Neural cell (in vitro differentiated cells): ENCODE measurements around the gene KPNA4. TPM values are rescaled to one million over a fixed set of nuclear protein-coding genes. Genes with fewer than 3 reads are reported as not detected.
"Not testable (repeated sequence)": the region's sequence is repeated elsewhere in the genome, so short reads cannot be mapped to it uniquely, and the experiment has no call there.

Source experiments
- H2AFZ ChIP-seq: fragments of 200-600, 300-800 bp; sonication (generic), shearing (Covaris generic); 2 replicates; pipeline ENCODE4 v1.6.0; 2014; ENCODE audit warnings: low read depth, mild to moderate bottlenecking, antibody characterized with exemption, low read length, moderate library complexity
- H3F3A ChIP-seq: fragments of 200-600 bp; shearing (Covaris generic); 2 replicates; pipeline ENCODE4 v1.6.1; 2016; ENCODE audit warnings: mild to moderate bottlenecking, moderate library complexity, mixed read lengths, antibody characterized with exemption, low read length; ENCODE audit not compliant: insufficient read depth, poor library complexity, severe bottlenecking
- H3K27ac ChIP-seq: fragments of 200-600, 300-800 bp; sonication (generic), shearing (Covaris generic); 2 replicates; pipeline ENCODE4 v1.5.1; 2014; ENCODE audit warnings: mild to moderate bottlenecking, low read length, moderate library complexity
- H3K27me3 ChIP-seq: fragments of 300-800, 200-600 bp; sonication (generic), shearing (Covaris generic); 2 replicates; pipeline ENCODE4 v1.6.0; 2014; ENCODE audit warnings: mild to moderate bottlenecking, low read depth, low read length, moderate library complexity; ENCODE audit not compliant: insufficient read depth
- H3K36me3 ChIP-seq: fragments of 300-800, 200-600 bp; sonication (generic), shearing (Covaris generic); 2 replicates; pipeline ENCODE4 v1.5.1; 2014; ENCODE audit warnings: mild to moderate bottlenecking, antibody characterized with exemption, low read length, moderate library complexity; ENCODE audit not compliant: insufficient read depth
- H3K4me2 ChIP-seq: fragments of 300-800, 200-600 bp; sonication (generic), shearing (Covaris generic); 2 replicates; pipeline ENCODE4 v1.6.0; 2014; ENCODE audit warnings: mild to moderate bottlenecking, low read length
- H3K4me3 ChIP-seq: fragments of 300-800, 200-600 bp; sonication (generic), shearing (Covaris generic); 2 replicates; pipeline ENCODE4 v1.5.1; 2014; ENCODE audit warnings: mild to moderate bottlenecking, low read length, moderate library complexity
- H3K79me2 ChIP-seq: fragments of 200-600 bp; shearing (Covaris generic); replicated peaks from 2 replicates; pipeline ENCODE4 v1.6.0; 2014; ENCODE audit warnings: mild to moderate bottlenecking, low read length, moderate library complexity; ENCODE audit not compliant: insufficient read depth
- H3K9ac ChIP-seq: fragments of 300-800, 200-600 bp; sonication (generic), shearing (Covaris generic); 2 replicates; pipeline ENCODE4 v1.6.1; 2016; ENCODE audit warnings: mild to moderate bottlenecking, low read length, mixed read lengths
- H3K9me2 ChIP-seq: fragments of 200-600 bp; shearing (Covaris generic); 2 replicates; pipeline ENCODE4 v1.6.1; 2016; ENCODE audit warnings: mild to moderate bottlenecking, low read length, mixed read lengths; ENCODE audit not compliant: insufficient read depth
- H3K9me3 ChIP-seq: fragments of 200-600, 300-800 bp; sonication (generic), shearing (Covaris generic); 2 replicates; pipeline ENCODE4 v1.6.1; 2016; ENCODE audit warnings: mild to moderate bottlenecking, mixed run types, low read length, moderate library complexity, mixed read lengths
- H4K20me1 ChIP-seq: fragments of 200-600 bp; shearing (Covaris generic); 2 replicates; pipeline ENCODE4 v1.6.1; 2016; ENCODE audit warnings: mild to moderate bottlenecking, mixed run types; ENCODE audit not compliant: insufficient read depth
- CTCF ChIP-seq: fragments of 450-650 bp; IDR thresholded peaks from 2 replicates; pipeline ENCODE4 v1.5.1; 2014; ENCODE audit warnings: antibody characterized with exemption, mild to moderate bottlenecking, moderate library complexity; ENCODE audit not compliant: poor library complexity, severe bottlenecking
- EP300 ChIP-seq: fragments of 450-650 bp; conservative IDR thresholded peaks from 2 replicates; pipeline ENCODE4 v1.6.1; 2014; ENCODE audit warnings: antibody characterized with exemption, mild to moderate bottlenecking, moderate library complexity; ENCODE audit not compliant: poor library complexity, severe bottlenecking
- EZH2 ChIP-seq: fragments of 200-600, 300-800 bp; shearing (Covaris generic), sonication (generic); IDR thresholded peaks from 2 replicates; pipeline ENCODE4 v1.6.1; 2014; ENCODE audit warnings: antibody characterized with exemption, low read length, borderline replicate concordance, mild to moderate bottlenecking; ENCODE audit not compliant: insufficient read depth, poor library complexity, severe bottlenecking
- MXI1 ChIP-seq: fragments of 450-650 bp; conservative IDR thresholded peaks from 2 replicates; pipeline ENCODE4 v1.6.1; 2014; ENCODE audit warnings: antibody characterized with exemption, mild to moderate bottlenecking; ENCODE audit not compliant: poor library complexity, severe bottlenecking
- POLR2AphosphoS5 ChIP-seq: IDR thresholded peaks from 2 replicates; pipeline ENCODE4 v1.6.1; 2012
- RAD21 ChIP-seq: fragments of 450-650 bp; conservative IDR thresholded peaks from 2 replicates; pipeline ENCODE4 v1.6.1; 2014; ENCODE audit warnings: antibody characterized with exemption, mild to moderate bottlenecking, moderate library complexity
- REST ChIP-seq: IDR thresholded peaks from 2 replicates; pipeline ENCODE4 v1.6.1; 2012; ENCODE audit warnings: borderline replicate concordance
- SMC3 ChIP-seq: fragments of 450-650 bp; conservative IDR thresholded peaks from 2 replicates; pipeline ENCODE4 v1.6.1; 2014; ENCODE audit warnings: antibody characterized with exemption, mild to moderate bottlenecking, moderate library complexity; ENCODE audit not compliant: poor library complexity
- TAF1 ChIP-seq: IDR thresholded peaks from 2 replicates; pipeline ENCODE4 v1.6.1; 2012; ENCODE audit warnings: low read depth
- polyA plus RNA-seq: library from polyadenylated mRNA; depleted of rRNA; stranded (reverse); fragments of >200 nt; gene quantifications from 2 replicates; pipeline ENCODE4 v1.2.3, GENCODE V29; 2014

KPNA4 gene
- polyA plus RNA-seq, 1 donor from 2014 or later, result 23.1 TPM

GRCh38 chr3:160574636-160575035 is 9.3 kb upstream of the KPNA4 start:
- H3K9ac ChIP-seq, result no peak overlapping the region
- TF ChIP-seq TAF1, result no peak
- TF ChIP-seq MXI1, result no peak
- no peak for TF ChIP-seq REST
- no peak for TF ChIP-seq EP300
- TF ChIP-seq SMC3, result no peak
- TF ChIP-seq RAD21, result no peak
- no peak for TF ChIP-seq POLR2AphosphoS5
- TF ChIP-seq EZH2, result no peak
- no peak for TF ChIP-seq CTCF
- no peaks in the 10 kb centered on the region for H4K20me1 ChIP-seq
- H3K79me2 ChIP-seq, result no peaks in the 10 kb centered on the region
- no peak overlapping the region for H3K4me2 ChIP-seq
- H3K9me2 ChIP-seq, result no peaks in the 10 kb centered on the region
- no peak overlapping the region for H2AFZ ChIP-seq
- no peak overlapping the region for H3K4me3 ChIP-seq
- H3F3A ChIP-seq, result no peaks in the 10 kb centered on the region
- no peaks in the 10 kb centered on the region for H3K27me3 ChIP-seq
- no peak overlapping the region for H3K27ac ChIP-seq
- no peaks in the 10 kb centered on the region for H3K9me3 ChIP-seq
- H3K36me3 ChIP-seq, result no peaks in the 10 kb centered on the region

GRCh38 chr3:160573955-160574525 is 8.7 kb upstream of the KPNA4 start:
- not testable (repeated sequence) for H3K9ac ChIP-seq, H3K36me3 ChIP-seq, H3K4me2 ChIP-seq, H3F3A ChIP-seq, H3K27me3 ChIP-seq, H3K27ac ChIP-seq, H2AFZ ChIP-seq, H4K20me1 ChIP-seq, H3K79me2 ChIP-seq, H3K9me2 ChIP-seq, H3K4me3 ChIP-seq, H3K9me3 ChIP-seq
